ENCODE data around the gene SH3BGR. TPM values are rescaled to one million over a fixed set of nuclear protein-coding genes. Genes with fewer than 3 reads are reported as not detected.

Gene SH3BGR
- total and polyA plus RNA-seq, 2 of the 4 experiments (the other 2 are of a cell fraction), result 1.6 to 2.0 TPM

- Histone ChIP-seq H4K91ac (ENCODE audit: insufficient read depth, low read depth, low read length) (no peak overlapping the region), H3K4me3 (ENCODE audit: insufficient read depth, low read depth, low read length) (no peak overlapping the region), H3K79me1 (ENCODE audit: low read depth in 1 of 2, low read length in 2 of 2) (no peaks in the 10 kb centered on the region), H2BK15ac (ENCODE audit: low read depth, low read length) (no peak overlapping the region), H4K5ac (ENCODE audit: low read depth, low read length) (no peak overlapping the region), H2BK5ac (ENCODE audit: low read depth, low read length, poor library complexity, severe bottlenecking) (no peak overlapping the region), H3K18ac (ENCODE audit: low read depth, low read length) (no peak overlapping the region), H4K20me1 (ENCODE audit: insufficient read depth, low read length) (no peaks in the 10 kb centered on the region), H2BK20ac (ENCODE audit: low read depth, low read length) (no peak overlapping the region), H4K8ac (ENCODE audit: low read depth in 2 of 2, low read length in 2 of 2) (no peak overlapping the region), H3K27ac (ENCODE audit: insufficient read depth, low read length) (no peak overlapping the region), H2AFZ (replicated peaks; ENCODE audit: low read length, poor library complexity) (no peak overlapping the region), H3K4ac (ENCODE audit: low read depth, low read length) (no peak overlapping the region), H2AK9ac (replicated peaks; ENCODE audit: low read depth, low read length, poor library complexity) (no peak overlapping the region), H3K14ac (replicated peaks; ENCODE audit: low read depth, low read length) (no peak overlapping the region), H2AK5ac (ENCODE audit: low read depth, low read length) (no peak overlapping the region), H3K9ac (ENCODE audit: low read depth, low read length) (no peak overlapping the region), H2BK120ac (ENCODE audit: low read depth, low read length) (no peak overlapping the region), H3K27me3 (ENCODE audit: control insufficient read depth, insufficient read depth, low read length) (no peaks in the 10 kb centered on the region), H3K9me1 (ENCODE audit: insufficient read depth, low read length) (no peaks in the 10 kb centered on the region), H3K23ac (ENCODE audit: low read depth, low read length) (no peak overlapping the region), H3K4me1 (ENCODE audit: control insufficient read depth, insufficient read depth, low read length) (no peaks in the 10 kb centered on the region), H3K4me2 (ENCODE audit: low read depth, low read length) (no peak overlapping the region), H3K36me3 (ENCODE audit: control insufficient read depth, insufficient read depth, low read length) (no peaks in the 10 kb centered on the region), H3K9me3 (ENCODE audit: control insufficient read depth, insufficient read depth, low read length) (no peaks in the 10 kb centered on the region), H3K56ac (ENCODE audit: extremely low read depth, insufficient read depth, low read length) (no peak overlapping the region)
- CTCF ChIA-PET, result interaction anchor here (1.3 kb wide), 1 partner anchor 15 kb away, joined by 5 read pairs; no protein-coding TSS in a partner anchor
- dilution Hi-C loops (cut with HindIII; ENCODE audit: low sequenced_read_pairs, unreplicated experiment), result no loop called here
- POLR2A ChIA-PET (ENCODE audit: unreplicated experiment), result no interaction called here
- intact Hi-C loops (cut with micrococcal nuclease), result no loop called here
- in situ Hi-C loops (cut with MboI; ENCODE audit: low sequenced_read_pairs), result no loop called here
- BruUV-seq (replicated peaks), result no TSS peak
- ATAC-seq (ENCODE audit: low read depth), result no peak
- DNase-seq, result no peak
- WGBS, 2 experiments (ENCODE audit: extremely low coverage in 2 of 2, insufficient read length in 1 of 2), result no CpG with 5 or more reads among the region's 6 CpGs
- TF ChIP-seq ELK1 (IDR thresholded peaks at IDR 0.05; ENCODE audit: borderline replicate concordance, low read depth, low read length), result no peak
- no peak for TF ChIP-seq BHLHE40 (IDR thresholded peaks at IDR 0.05; ENCODE audit: low read depth, low read length)
- TF ChIP-seq CTCF (conservative IDR thresholded peaks at IDR 0.05; ENCODE audit: low read depth, low read length), result no peak
- TF ChIP-seq RFX5 (IDR thresholded peaks at IDR 0.05; ENCODE audit: low read depth, low read length), result no peak
- no peak for TF ChIP-seq USF2 (IDR thresholded peaks at IDR 0.05; ENCODE audit: low read depth, low read length)
- no peak for TF ChIP-seq RAD21 (IDR thresholded peaks at IDR 0.05; ENCODE audit: low read length)
- no peak for TF ChIP-seq MAFK (IDR thresholded peaks at IDR 0.05; ENCODE audit: low read depth, low read length)
- TF ChIP-seq CHD1 (IDR thresholded peaks at IDR 0.05; ENCODE audit: low read depth, low read length), result no peak
- no peak for TF ChIP-seq FOS (IDR thresholded peaks at IDR 0.05; ENCODE audit: low read depth, low read length)
- no peak for TF ChIP-seq CEBPB (IDR thresholded peaks at IDR 0.05; ENCODE audit: low read depth, low read length)
- TF ChIP-seq MAZ (IDR thresholded peaks at IDR 0.05; ENCODE audit: borderline replicate concordance, low read depth, low read length), result no peak
- TF ChIP-seq MXI1 (IDR thresholded peaks at IDR 0.05; ENCODE audit: borderline replicate concordance, low read depth, low read length), result no peak
- no peak for TF ChIP-seq POLR2A (IDR thresholded peaks at IDR 0.05; ENCODE audit: low read depth, low read length)
- TF ChIP-seq RCOR1 (IDR thresholded peaks at IDR 0.05; ENCODE audit: insufficient replicate concordance, low read length), result no peak
- no peak for TF ChIP-seq SMC3 (IDR thresholded peaks at IDR 0.05; ENCODE audit: low read depth, low read length)
Observed at GRCh38 chr21:39533545-39534380, 82.0 kb downstream of the SH3BGR start.

Data from IMR-90 (cell line).